ENCODE results near the gene ACACA. TPM values are rescaled to one million over a fixed set of nuclear protein-coding genes. Genes with fewer than 3 reads are reported as not detected.

ACACA gene
- total RNA-seq, 2 donors from 2014 or later, result 8.6 to 10.2 TPM

DNA sequence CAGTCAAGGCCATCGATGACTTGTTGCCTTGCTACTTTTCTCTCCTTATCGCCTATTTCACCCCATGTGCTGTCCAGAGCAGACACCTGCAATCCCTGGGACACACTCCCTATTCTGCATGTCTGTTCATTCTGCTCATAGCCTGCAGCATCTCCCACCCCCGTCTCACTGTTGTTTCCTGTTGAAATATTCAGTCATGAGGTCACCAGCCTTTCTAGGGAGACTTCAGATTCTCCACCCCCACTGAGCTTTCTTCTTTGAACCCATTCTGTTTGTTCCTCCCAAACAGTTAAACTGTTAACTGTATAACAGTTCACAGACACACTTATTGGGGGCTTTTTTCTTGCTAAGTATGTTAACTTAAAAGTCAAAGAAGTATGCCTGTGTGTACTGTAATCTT lies 363.4 kb downstream of the ACACA start:
- no peak overlapping the region for H3K27ac ChIP-seq

GRCh38 chr17:37041932-37042331 lies 364.7 kb downstream of the ACACA start:
- TF ChIP-seq, protein P1, sequence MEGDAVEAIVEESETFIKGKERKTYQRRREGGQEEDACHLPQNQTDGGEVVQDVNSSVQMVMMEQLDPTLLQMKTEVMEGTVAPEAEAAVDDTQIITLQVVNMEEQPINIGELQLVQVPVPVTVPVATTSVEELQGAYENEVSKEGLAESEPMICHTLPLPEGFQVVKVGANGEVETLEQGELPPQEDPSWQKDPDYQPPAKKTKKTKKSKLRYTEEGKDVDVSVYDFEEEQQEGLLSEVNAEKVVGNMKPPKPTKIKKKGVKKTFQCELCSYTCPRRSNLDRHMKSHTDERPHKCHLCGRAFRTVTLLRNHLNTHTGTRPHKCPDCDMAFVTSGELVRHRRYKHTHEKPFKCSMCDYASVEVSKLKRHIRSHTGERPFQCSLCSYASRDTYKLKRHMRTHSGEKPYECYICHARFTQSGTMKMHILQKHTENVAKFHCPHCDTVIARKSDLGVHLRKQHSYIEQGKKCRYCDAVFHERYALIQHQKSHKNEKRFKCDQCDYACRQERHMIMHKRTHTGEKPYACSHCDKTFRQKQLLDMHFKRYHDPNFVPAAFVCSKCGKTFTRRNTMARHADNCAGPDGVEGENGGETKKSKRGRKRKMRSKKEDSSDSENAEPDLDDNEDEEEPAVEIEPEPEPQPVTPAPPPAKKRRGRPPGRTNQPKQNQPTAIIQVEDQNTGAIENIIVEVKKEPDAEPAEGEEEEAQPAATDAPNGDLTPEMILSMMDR (IDR thresholded peaks at IDR 0.05), result no peak
- DNase-seq (ENCODE audit: low spot score), result no peak
- Histone ChIP-seq H3K4me1 (no peaks in the 10 kb centered on the region), H3K27me3 (no peaks in the 10 kb centered on the region), H3K9me3 (no peaks in the 10 kb centered on the region), H3K36me3 (no peaks in the 10 kb centered on the region), H3K4me3 (no peak overlapping the region), H3K27ac (no peak overlapping the region)

More for the DNA sequence above, 363.4 kb downstream of the ACACA start:
- TF ChIP-seq, protein P1 (IDR thresholded peaks at IDR 0.05), result no peak
- Histone ChIP-seq H3K27me3 (no peaks in the 10 kb centered on the region), H3K4me1 (no peaks in the 10 kb centered on the region), H3K9me3 (no peaks in the 10 kb centered on the region), H3K36me3 (no peaks in the 10 kb centered on the region), H3K4me3 (no peak overlapping the region)
- DNase-seq (ENCODE audit: low spot score), result no peak

GRCh38 chr17:37039269-37039668 lies 367.4 kb downstream of the ACACA start:
- Histone ChIP-seq H3K4me3 (no peak overlapping the region), H3K36me3 (no peaks in the 10 kb centered on the region), H3K27me3 (no peaks in the 10 kb centered on the region), H3K27ac (no peak overlapping the region), H3K4me1 (no peaks in the 10 kb centered on the region), H3K9me3 (no peaks in the 10 kb centered on the region)
- no peak for DNase-seq (ENCODE audit: low spot score)
- TF ChIP-seq, protein P1 (IDR thresholded peaks at IDR 0.05), result no peak

- TF ChIP-seq, protein P1 (IDR thresholded peaks at IDR 0.05), result no peak
- Histone ChIP-seq H3K4me3 (no peak overlapping the region), H3K27ac (no peak overlapping the region), H3K9me3 (no peaks in the 10 kb centered on the region), H3K4me1 (no peaks in the 10 kb centered on the region), H3K36me3 (no peaks in the 10 kb centered on the region), H3K27me3 (no peaks in the 10 kb centered on the region)
- no peak for DNase-seq (ENCODE audit: low spot score)
These were observed 369.0 kb downstream of the ACACA start for GRCh38 chr17:37037590-37038155.

Other genes starting within 250 kb of the ACACA start
- gene C17orf78, start 30.9 kb downstream of the ACACA start, total RNA-seq, result not detected
- gene TADA2A, start 50 bp upstream of the ACACA start, total RNA-seq, result 10 to 100 TPM in 1 of 2 donors, 1 to 10 TPM in 1; 6.8 to 15.7 TPM
- 10 to 100 TPM; 35.3 to 39.6 TPM for gene DUSP14, start 83.1 kb upstream of the ACACA start, total RNA-seq
- 10 to 100 TPM; 15.0 to 18.4 TPM for gene SYNRG, start 202.6 kb upstream of the ACACA start, total RNA-seq
- 1 to 10 TPM; 9.3 to 9.4 TPM for gene DDX52, start 236.6 kb upstream of the ACACA start, total RNA-seq

Measured in right atrium auricular region (tissue), 2 donors.